Upper lobe of left lung (tissue), 4 donors: ENCODE data around the gene NRXN2.

Source experiments
- CTCF ChIP-seq, 6 experiments: fragments of 450-650 bp in 4 of 6; fragments of 200-600 bp in 2 of 6; sonication (generic) in 2 of 6; IDR thresholded peaks; one replicate each; pipeline ENCODE4 v1.5.1; 2016 to 2019; ENCODE audit warnings: antibody characterized with exemption in 6 of 6
- EP300 ChIP-seq, 4 donors: sonication (generic); formaldehyde crosslinking; IDR thresholded peaks; one replicate each; pipeline ENCODE4 v1.5.1; 2017; ENCODE audit warnings: antibody characterized with exemption in 4 of 4, control low read depth in 2 of 4
- POLR2A ChIP-seq, 4 donors: fragments of 450-650 bp; IDR thresholded peaks; one replicate each; pipeline ENCODE4 v1.5.1; 2016 to 2017; ENCODE audit warnings: antibody characterized with exemption in 4 of 4, mild to moderate bottlenecking in 2 of 4

- TF ChIP-seq EP300 (IDR thresholded peaks at IDR 0.05), result no peak
- TF ChIP-seq POLR2A (IDR thresholded peaks at IDR 0.05), result no peak
- TF ChIP-seq CTCF (IDR thresholded peaks at IDR 0.05), result no peak
These were observed 24.6 kb downstream of the NRXN2 start for GRCh38 chr11:64698427-64698826.
